H9 (cell line): ENCODE data around the gene ZDHHC16. TPM values are rescaled to one million over a fixed set of nuclear protein-coding genes. Genes with fewer than 3 reads are reported as not detected.

Experiments
- DNase-seq: peaks from one replicate; pipeline ENCODE4 v3.0.0-alpha.2; 2017
- H2AFZ ChIP-seq: one replicate; pipeline ENCODE4 v1.6.1; 2013; ENCODE audit warnings: mild to moderate bottlenecking, low read length, control low read depth, moderate library complexity
- H2AK5ac ChIP-seq: 2 replicates; pipeline ENCODE4 v1.6.1; 2013; ENCODE audit warnings: low read length, control low read depth, mixed read lengths; ENCODE audit not compliant: insufficient read length
- H2BK120ac ChIP-seq: one replicate; pipeline ENCODE4 v1.6.1; 2013; ENCODE audit warnings: low read depth, mild to moderate bottlenecking, low read length, control low read depth, inconsistent platforms; ENCODE audit not compliant: poor library complexity, severe bottlenecking
- H2BK12ac ChIP-seq: 2 replicates; pipeline ENCODE4 v1.6.1; 2013; ENCODE audit warnings: low read length, control low read depth, mixed read lengths, low read depth; ENCODE audit not compliant: insufficient read length
- H2BK15ac ChIP-seq: 2 replicates; pipeline ENCODE4 v1.6.1; 2013; ENCODE audit warnings: low read depth, low read length, control low read depth
- H2BK20ac ChIP-seq: one replicate; pipeline ENCODE4 v1.6.1; 2013; ENCODE audit warnings: low read depth, mild to moderate bottlenecking, low read length, control low read depth, inconsistent platforms; ENCODE audit not compliant: poor library complexity, severe bottlenecking
- H2BK5ac ChIP-seq: 2 replicates; pipeline ENCODE4 v1.6.1; 2013; ENCODE audit warnings: low read length, control low read depth, mixed read lengths; ENCODE audit not compliant: insufficient read length
- H3K14ac ChIP-seq: 2 replicates; pipeline ENCODE4 v1.6.1; 2013; ENCODE audit warnings: low read length, control low read depth; ENCODE audit not compliant: insufficient read depth
- H3K18ac ChIP-seq: 2 replicates; pipeline ENCODE4 v1.6.1; 2013; ENCODE audit warnings: low read depth, mild to moderate bottlenecking, mixed read lengths, low read length, control low read depth; ENCODE audit not compliant: insufficient read length
- H3K23ac ChIP-seq: 2 replicates; pipeline ENCODE4 v1.6.1; 2013; ENCODE audit warnings: low read length, control low read depth, mixed read lengths, low read depth; ENCODE audit not compliant: insufficient read length
- H3K23me2 ChIP-seq: 2 replicates; pipeline ENCODE4 v1.6.1; 2013; ENCODE audit warnings: low read depth, mild to moderate bottlenecking, mixed read lengths, low read length, control low read depth; ENCODE audit not compliant: insufficient read length, poor library complexity, severe bottlenecking
- H3K27ac ChIP-seq: 2 replicates; pipeline ENCODE4 v1.5.1; 2013; ENCODE audit warnings: low read length, control low read depth, mixed read lengths, low read depth; ENCODE audit not compliant: insufficient read length
- H3K27me3 ChIP-seq: 2 replicates; pipeline ENCODE4 v1.6.1; 2013; ENCODE audit warnings: low read length, control low read depth, inconsistent platforms; ENCODE audit not compliant: insufficient read depth
- H3K4ac ChIP-seq: 2 replicates; pipeline ENCODE4 v1.6.1; 2013; ENCODE audit warnings: low read depth, mild to moderate bottlenecking, control low read depth, inconsistent platforms, low read length, moderate library complexity
- H3K4me1 ChIP-seq: 2 replicates; pipeline ENCODE4 v1.6.1; 2013; ENCODE audit warnings: low read length, control low read depth, inconsistent platforms; ENCODE audit not compliant: insufficient read depth
- H3K4me2 ChIP-seq: 2 replicates; pipeline ENCODE4 v1.6.1; 2013; ENCODE audit warnings: low read length, control low read depth, mixed read lengths; ENCODE audit not compliant: insufficient read length, insufficient read depth
- H3K56ac ChIP-seq: 2 replicates; pipeline ENCODE4 v1.6.1; 2013; ENCODE audit warnings: low read depth, mild to moderate bottlenecking, mixed read lengths, low read length, control low read depth; ENCODE audit not compliant: insufficient read length
- H3K79me1 ChIP-seq: 2 replicates; pipeline ENCODE4 v1.6.1; 2013; ENCODE audit warnings: low read depth, mild to moderate bottlenecking, moderate library complexity, low read length, control low read depth, inconsistent platforms; ENCODE audit not compliant: insufficient read depth, poor library complexity, severe bottlenecking
- H3K79me2 ChIP-seq: 2 replicates; pipeline ENCODE4 v1.6.1; 2013; ENCODE audit warnings: low read length, control low read depth, inconsistent platforms; ENCODE audit not compliant: insufficient read depth
- H3K9ac ChIP-seq: 2 replicates; pipeline ENCODE4 v1.6.1; 2013; ENCODE audit warnings: low read length, control low read depth, mixed read lengths; ENCODE audit not compliant: insufficient read length; ENCODE audit errors: extremely low read depth
- H3K9me3 ChIP-seq: one replicate; pipeline ENCODE4 v1.6.1; 2013; ENCODE audit warnings: low read depth, low read length, inconsistent platforms; ENCODE audit not compliant: control insufficient read depth
- H3T11ph ChIP-seq: one replicate; pipeline ENCODE4 v1.6.1; 2013; ENCODE audit warnings: mild to moderate bottlenecking, low read length, control low read depth, inconsistent platforms
- H4K20me1 ChIP-seq: one replicate; pipeline ENCODE4 v1.6.1; 2013; ENCODE audit not compliant: control insufficient read depth, insufficient read length, insufficient read depth
- H4K5ac ChIP-seq: 2 replicates; pipeline ENCODE4 v1.6.1; 2013; ENCODE audit warnings: low read depth, mild to moderate bottlenecking, mixed read lengths, low read length, control low read depth; ENCODE audit not compliant: insufficient read length
- H4K8ac ChIP-seq: replicated peaks from 2 replicates; pipeline ENCODE4 v1.6.1; 2013; ENCODE audit warnings: low read length, control low read depth, mixed read lengths, low read depth; ENCODE audit not compliant: insufficient read length
- H4K91ac ChIP-seq: 2 replicates; pipeline ENCODE4 v1.6.1; 2013; ENCODE audit warnings: low read depth, mild to moderate bottlenecking, moderate library complexity, mixed read lengths, low read length, control low read depth; ENCODE audit not compliant: insufficient read length
- H3K27ac Mint-ChIP-seq, 3 experiments: 2 replicates in 2 of 3; 3 replicates in 1 of 3; pipeline ENCODE4 v1.8.0; 2020 to 2021; ENCODE audit warnings: mixed read lengths in 3 of 3, mild to moderate bottlenecking in 1 of 3, moderate library complexity in 1 of 3
- H3K27me3 Mint-ChIP-seq: 2 replicates; pipeline ENCODE4 v1.8.0; 2021; ENCODE audit warnings: low read depth, mild to moderate bottlenecking, moderate library complexity, mixed read lengths
- H3K36me3 Mint-ChIP-seq, 3 experiments: 2 replicates in 2 of 3; 3 replicates in 1 of 3; pipeline ENCODE4 v1.8.0; 2020 to 2021; ENCODE audit warnings: low read depth in 3 of 3, mixed read lengths in 3 of 3; ENCODE audit not compliant: insufficient read depth in 1 of 3
- H3K4me1 Mint-ChIP-seq, 2 experiments: 2 replicates each; pipeline ENCODE4 v1.8.0; 2020; ENCODE audit warnings: mixed read lengths in 2 of 2
- H3K4me3 Mint-ChIP-seq, 2 experiments: 2 replicates in 1 of 2; 3 replicates in 1 of 2; pipeline ENCODE4 v1.8.0; 2020 to 2021; ENCODE audit warnings: mild to moderate bottlenecking in 2 of 2, mixed read lengths in 2 of 2, moderate library complexity in 1 of 2
- H3K9me3 Mint-ChIP-seq, 2 experiments: 2 replicates in 1 of 2; 3 replicates in 1 of 2; pipeline ENCODE4 v1.8.0; 2020; ENCODE audit warnings: mild to moderate bottlenecking in 2 of 2, mixed read lengths in 2 of 2, moderate library complexity in 1 of 2
- CTCF ChIP-seq: fragments of 200-600 bp; sonication (generic); conservative IDR thresholded peaks from 3 replicates; pipeline ENCODE4 v1.8.0; 2021; ENCODE audit warnings: antibody characterized with exemption, mild to moderate bottlenecking
- WGBS: extraction: QIAGEN DNeasy Blood & Tissue Kit; methylation state at CpG from one replicate; pipeline ENCODE4 v1.1.7; 2013; ENCODE audit warnings: missing lambda C conversion rate, low lambda C conversion rate, mixed read lengths; ENCODE audit not compliant: insufficient read length; ENCODE audit errors: extremely low coverage; 5-methylcytosine and 5-hydroxymethylcytosine counted together
- total RNA-seq: library from RNA; stranded (reverse); gene quantifications from 2 replicates; pipeline ENCODE4 v1.2.1, GENCODE V29; 2021

Gene ZDHHC16
- total RNA-seq, 1 experiment from 2014 or later = 45.4 TPM

- 0 out of 2 replicates have a peak, but pooled peaks cover 2% of the 10 kb centered on the region for H3K27me3 Mint-ChIP-seq
- H3K9me3 ChIP-seq = no peaks in the 10 kb centered on the region
- H2BK5ac ChIP-seq = no peak overlapping the region
- peaks cover 17 to 33% (median 28%) of the 10 kb centered on the region in 3 experiments for H3K36me3 Mint-ChIP-seq
- H2BK15ac ChIP-seq = no peak overlapping the region
- H2AFZ ChIP-seq = no peak overlapping the region
- no peak overlapping the region for H3K27ac ChIP-seq
- H3K23ac ChIP-seq = no peak overlapping the region
- H3K14ac ChIP-seq = peak overlapping the region; percentile 3
- H3K56ac ChIP-seq = no peak overlapping the region
- H3K18ac ChIP-seq = no peak overlapping the region
- peak overlapping the region; percentile 96 for H3K4me2 ChIP-seq
- H3K4me3 Mint-ChIP-seq = peak overlapping the region; percentile 98 to 99
- no peak overlapping the region for H3T11ph ChIP-seq
- no peak overlapping the region for H2BK120ac ChIP-seq
- peaks cover 10% of the 10 kb centered on the region; the same call in 1 of the 2 replicates for H3K79me2 ChIP-seq
- WGBS = no CpG with 5 or more reads among the region's 13 CpGs
- no peak for DNase-seq
- no peak for TF ChIP-seq CTCF
- no peaks in the 10 kb centered on the region for H4K20me1 ChIP-seq
- no peak overlapping the region for H4K5ac ChIP-seq
- H2AK5ac ChIP-seq = no peak overlapping the region
- peaks cover 3% of the 10 kb centered on the region for H3K79me1 ChIP-seq
- H4K91ac ChIP-seq = no peak overlapping the region
- peak overlapping the region; percentile 55 to 99 (median 96); a peak in 6 of 7 replicates for H3K27ac Mint-ChIP-seq
- H3K9me3 Mint-ChIP-seq = no peaks in the 10 kb centered on the region
- H3K23me2 ChIP-seq = peaks cover 12% of the 10 kb centered on the region
- no peaks in the 10 kb centered on the region; the same call in 1 of the 2 replicates for H3K27me3 ChIP-seq
- peak overlapping the region; percentile 75 for H3K9ac ChIP-seq
- peaks cover 16 to 21% of the 10 kb centered on the region in 2 experiments for H3K4me1 Mint-ChIP-seq
- H2BK12ac ChIP-seq = no peak overlapping the region
- peaks cover 3% of the 10 kb centered on the region for H3K4me1 ChIP-seq
- H2BK20ac ChIP-seq = no peak overlapping the region
- H3K4ac ChIP-seq = no peak overlapping the region
- no peak overlapping the region for H4K8ac ChIP-seq
Measured at GRCh38 chr10:97445357-97445721, 636 bp upstream of the ZDHHC16 start.
